Amniotic stem cell (primary cell): ENCODE results near the gene ARPC2.
"Not testable (repeated sequence)": the region's sequence is repeated elsewhere in the genome, so short reads cannot be mapped to it uniquely, and the experiment has no call there.

Source experiments
- DNase-seq: peaks from one replicate; lab custom pipeline; 2025; lab: John Stamatoyannopoulos, UW

ARPC2 gene

DNA sequence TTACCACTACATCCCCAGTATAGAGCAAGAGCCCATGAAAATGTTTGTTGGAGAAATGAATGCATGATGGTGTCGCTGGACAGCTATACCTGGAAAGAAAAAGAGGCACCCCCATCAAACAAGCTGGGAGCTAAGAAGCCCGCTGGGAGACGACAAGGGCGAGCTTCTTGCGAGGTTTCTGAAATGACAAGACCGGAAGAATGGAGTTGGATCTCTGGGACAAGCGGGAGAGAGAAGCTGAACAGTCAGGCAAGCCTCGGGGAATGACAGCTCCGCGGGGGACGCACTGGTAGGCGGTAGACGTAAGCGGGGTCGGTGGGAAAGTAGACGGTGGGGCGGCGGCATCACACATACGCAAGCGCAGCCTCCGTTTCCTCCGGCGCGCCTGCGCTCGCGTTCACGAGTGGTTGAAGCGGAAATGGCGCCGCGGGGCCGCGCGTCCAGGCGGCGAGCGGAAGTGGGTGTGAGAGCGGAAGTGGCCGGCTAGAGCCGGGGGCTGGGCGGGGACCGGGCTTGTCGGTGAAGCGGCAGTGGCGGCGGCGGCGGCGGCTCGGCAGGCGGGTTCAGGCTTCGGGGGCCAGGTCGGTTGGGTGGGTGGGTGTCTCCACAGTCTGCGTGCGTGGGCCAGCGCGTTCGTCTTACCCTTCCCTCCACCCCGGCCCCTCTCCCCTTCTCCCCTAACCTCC is at the start of gene ARPC2:
Gene ARPC2, plus strand, starts transcription at position 516 of the 686 bp plus-strand sequence. CDS start 282 bp downstream, outside the sequence.
- DNase-seq = peak; percentile 87

DNA sequence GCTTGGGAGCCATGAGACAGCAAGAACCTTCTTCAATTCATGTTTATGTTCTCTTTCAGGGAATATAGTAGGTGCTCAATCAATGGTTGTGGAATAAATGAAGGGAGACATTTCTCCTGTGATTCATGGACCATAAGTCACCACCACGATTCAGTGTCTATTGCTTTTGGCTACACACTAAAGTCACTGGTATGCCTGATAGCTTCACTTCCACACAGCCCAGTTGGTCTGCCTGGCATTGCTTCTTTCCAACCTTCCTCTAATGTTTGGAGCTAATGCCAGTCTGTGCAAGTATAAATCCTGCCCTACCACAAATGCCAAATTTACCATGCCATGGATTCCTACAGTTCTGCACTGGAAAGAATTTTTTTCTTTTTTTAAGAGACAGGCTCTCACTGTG is 49.0 kb upstream of the ARPC2 start:
- DNase-seq = no peak

DNA sequence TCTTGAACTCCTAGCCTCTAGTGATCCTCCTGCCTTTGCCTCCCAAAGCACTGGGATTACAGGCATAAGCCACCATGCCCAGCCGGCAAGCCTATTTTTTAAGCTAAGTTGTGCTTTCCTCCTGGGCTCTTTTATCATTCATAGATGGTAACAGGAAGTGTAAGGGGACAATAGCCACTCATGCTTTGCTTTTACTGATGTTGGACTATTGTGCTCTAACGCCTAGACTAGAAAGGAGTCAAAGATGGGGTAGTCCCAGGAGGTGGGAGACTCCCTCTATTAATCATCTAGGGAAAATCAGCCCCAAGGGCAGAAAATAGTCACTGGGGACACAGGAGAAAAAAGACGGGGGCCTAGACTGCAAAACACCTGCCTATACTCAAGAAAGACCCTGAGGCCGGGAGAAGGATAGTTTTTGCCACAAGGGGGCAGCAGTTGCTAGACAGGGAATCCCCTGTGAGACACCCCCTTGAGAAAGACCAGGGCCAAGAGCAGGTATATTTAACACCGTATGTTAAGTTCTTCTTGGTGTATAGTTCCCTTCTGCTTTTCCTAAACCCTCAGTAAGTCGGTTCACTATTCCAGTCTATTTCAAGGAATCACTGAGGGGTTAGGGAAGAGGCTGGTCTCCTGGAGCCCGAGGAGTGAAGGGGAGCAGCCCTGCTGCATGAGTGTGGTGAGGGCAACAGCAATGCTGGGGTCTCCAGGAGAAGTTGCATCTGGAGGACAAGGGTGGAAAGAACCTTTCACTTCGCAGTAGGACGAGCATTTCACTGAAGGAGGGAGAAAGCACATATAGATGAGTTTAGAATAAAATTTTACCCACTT is 48.1 kb upstream of the ARPC2 start:
- DNase-seq = no peak

DNA sequence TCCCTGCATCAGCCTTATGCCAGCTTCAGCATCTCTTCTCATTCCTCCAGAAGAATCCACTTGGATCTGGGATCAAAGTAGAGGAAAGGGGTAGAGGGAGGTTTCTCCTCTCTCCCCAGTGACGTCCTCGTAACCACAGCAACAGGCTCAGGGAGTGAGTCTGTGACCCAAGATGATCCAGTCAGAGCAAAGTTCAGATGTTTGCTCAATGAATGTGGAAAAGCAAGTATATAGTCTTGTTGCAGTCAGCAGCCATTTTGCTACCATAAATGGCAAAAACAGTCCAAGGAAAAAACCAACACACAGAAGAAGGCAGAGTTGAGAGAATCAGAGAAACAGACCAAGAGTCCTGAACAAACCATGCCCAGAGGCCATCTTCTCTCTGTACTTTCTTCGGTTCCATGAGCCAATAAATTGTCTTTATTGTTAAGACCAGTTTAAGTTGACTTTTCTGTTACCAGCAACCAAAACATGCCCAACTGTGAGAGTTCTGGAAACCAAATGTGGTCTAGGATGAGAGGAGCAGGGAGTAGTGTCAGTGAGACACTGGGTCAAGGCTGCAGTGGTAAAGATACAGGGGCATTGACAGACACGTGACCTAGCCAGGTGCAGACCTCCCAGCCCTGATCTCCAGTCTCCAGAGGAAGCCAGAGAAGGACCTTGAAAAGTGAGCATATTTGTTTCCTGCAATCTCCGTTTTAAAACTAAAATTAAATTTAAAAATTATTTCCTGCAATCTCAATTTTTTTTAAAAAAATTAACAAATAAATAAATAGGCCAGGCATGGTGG is 47.0 kb upstream of the ARPC2 start:
- no peak for DNase-seq

DNA sequence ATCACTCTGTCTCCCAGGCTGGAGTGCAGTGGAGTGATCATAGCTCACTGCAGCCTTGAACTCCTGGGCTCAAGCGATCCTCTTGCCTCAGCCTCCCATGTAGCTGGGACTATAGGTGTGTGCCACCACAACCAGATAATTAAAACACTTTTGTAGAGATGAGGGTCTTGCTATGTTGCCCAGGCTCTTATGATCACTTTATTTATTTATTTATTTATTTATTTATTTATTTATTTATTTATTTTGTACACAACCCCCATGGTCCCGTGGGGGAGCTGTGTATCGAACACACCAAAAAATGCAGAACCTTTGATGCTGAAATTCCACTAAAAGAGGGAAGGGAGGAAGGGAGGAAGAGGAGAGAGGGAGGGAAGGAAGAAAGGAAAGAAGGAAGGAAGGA is 45.2 kb upstream of the ARPC2 start:
- DNase-seq = not testable (repeated sequence)

DNA sequence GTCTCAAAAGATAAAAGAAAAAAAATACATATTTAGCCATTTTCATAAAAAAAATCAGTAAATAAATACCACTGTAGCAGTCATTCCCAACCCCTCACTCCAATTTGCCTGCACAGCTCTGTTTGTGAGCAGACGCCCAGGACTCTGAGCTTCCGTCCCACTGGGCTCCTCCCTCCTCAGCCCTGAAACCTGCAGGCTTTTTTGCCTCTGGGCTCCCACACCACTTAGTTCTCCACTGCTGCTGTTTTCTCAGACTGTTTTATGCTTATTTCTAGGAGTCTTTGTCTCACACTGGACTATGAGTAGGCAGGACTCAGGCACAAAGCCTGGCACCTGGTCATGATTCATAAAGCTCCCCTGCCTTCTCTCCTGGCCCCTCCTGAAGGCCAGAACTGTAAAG is 44.1 kb upstream of the ARPC2 start:
- DNase-seq = no peak

DNA sequence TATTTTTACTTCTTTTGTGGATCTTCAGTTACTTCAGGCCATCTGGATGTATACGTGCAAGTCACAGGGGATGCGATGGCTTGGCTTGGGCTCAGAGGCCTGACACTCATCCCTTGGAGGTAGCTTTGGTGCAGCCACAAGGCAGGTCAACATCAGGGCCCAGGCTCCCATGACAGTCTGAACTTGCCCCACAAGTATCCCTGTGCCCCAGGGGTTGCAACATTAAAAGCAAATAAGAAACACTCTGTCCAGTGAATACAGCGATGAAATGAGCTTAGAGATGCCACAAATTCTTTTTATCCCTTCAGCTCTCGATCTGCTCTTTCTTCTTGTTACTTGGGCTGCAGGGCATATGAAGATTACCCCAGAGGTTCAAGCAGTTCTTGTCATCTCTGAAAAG is 37.2 kb upstream of the ARPC2 start:
- no peak for DNase-seq

DNA sequence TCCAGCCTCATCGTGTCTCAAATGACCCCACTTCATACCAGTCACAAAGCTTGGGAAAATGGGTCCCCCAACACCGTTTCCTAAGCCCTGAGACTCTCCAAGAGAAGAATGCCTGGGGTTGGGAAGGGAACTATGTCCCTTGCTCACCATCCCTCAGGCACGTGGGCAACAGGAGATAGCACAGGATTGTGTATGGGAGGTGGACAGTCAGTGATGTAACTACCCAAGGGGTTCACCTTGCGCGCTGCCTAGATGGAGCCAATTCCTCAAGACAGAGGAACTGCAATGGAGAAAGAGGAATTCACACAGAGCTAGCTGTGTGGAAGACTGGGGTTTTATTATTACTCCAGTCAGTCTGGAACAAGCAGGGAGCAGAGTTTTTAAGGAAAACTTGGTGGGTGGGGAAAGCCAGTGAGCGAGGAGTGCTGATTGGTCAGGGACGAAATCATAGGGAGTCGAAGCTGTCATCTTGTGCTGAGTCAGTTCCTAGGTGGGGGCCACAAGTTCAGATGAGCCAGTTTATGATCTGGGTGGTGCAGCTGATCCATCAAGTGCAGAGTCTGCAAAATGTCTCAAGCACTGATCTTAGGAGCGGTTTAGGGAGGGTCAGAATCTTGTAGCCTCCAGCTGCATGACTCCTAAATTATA is 36.4 kb upstream of the ARPC2 start:
- DNase-seq = no peak

DNA sequence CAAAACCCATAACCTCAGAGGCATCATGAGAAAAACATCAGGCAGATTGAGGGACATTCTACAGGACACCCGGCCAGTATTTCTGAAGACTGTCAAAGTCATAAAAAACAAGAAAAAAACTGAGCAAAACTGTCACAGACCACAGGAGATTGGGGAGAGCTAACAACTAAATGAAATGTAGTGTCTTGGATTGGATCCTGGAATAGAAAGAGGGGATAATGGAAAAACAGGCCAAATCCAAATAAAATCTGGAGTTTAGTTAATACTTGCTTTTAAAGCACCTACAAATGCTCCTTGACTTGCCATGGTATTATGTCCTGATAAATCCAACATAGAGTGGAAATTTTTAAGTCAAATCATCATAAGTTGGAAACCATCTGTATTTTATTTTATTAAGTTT is 32.7 kb upstream of the ARPC2 start:
- no peak for DNase-seq

DNA sequence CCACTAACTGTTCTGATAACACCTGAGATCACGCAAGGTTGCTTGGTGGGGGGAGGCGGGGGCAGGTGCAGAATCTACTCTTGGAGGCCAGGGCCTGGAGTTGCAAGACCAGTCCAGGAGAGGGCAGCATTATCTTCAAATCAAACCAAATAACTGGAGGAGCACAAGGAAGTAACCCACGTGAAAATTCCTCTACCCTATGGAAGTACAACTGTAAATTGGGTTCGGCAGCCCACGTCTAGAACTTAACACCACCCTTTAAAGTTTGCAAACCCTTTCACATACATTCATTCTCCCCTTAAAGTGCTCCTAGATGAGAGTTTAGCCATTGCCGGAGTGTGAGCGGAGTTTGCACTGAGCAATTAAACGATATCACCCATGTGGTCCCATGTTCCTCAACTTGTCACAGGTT is 30.6 kb upstream of the ARPC2 start:
- DNase-seq = peak; percentile 37

DNA sequence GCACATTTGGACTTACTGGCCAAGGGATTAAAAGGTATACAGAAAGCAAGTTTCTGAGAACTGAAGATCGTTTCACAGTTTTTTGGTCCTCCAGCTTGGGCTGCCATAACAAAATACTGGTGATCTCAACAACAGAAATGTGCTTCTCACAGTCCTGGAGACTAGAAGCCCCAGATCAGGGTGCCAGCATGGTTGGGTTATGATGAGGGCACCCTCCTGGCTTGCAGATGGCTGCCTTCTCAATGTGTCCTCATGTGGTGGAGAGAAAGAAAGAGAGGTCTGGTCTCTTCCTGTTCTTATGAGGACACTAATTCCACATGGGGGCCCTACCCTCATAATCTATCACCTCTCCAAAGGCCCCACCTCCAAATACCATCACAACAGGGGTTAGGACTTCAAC is 30.1 kb upstream of the ARPC2 start:
- DNase-seq = no peak

DNA sequence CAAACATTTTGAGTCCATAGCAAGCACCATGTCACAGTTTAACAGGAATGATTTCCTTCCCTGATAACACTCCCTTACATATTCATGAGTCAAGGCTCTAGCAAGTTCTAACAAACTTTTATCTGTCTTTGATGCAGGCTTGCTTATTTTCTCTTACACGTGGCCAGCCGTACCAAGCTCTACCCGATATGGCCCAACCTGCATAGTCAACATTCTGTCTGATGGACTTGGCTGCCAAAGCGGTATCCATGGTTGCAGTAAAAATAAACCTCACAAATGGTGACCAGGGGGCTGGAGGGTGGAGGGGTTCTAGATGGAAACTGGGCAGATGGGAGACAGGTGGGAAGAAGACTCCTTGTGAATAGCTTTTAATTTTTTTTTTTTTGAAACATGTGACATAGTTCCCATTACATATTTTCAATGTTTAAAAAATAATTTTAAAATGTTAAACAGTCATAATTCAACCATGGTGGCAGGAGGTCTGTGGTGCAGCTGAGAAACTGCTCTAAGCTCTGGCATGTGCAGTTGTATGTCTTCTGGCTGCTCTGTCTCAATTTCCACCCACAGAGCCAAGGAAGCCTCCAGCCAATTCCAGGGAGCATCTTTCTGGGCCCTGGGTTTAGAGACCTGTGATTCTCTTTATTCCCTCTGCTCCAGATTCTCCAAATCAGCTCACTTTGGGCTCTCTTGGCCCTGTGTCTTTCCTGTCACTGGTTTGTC is 29.5 kb upstream of the ARPC2 start:
- no peak for DNase-seq

DNA sequence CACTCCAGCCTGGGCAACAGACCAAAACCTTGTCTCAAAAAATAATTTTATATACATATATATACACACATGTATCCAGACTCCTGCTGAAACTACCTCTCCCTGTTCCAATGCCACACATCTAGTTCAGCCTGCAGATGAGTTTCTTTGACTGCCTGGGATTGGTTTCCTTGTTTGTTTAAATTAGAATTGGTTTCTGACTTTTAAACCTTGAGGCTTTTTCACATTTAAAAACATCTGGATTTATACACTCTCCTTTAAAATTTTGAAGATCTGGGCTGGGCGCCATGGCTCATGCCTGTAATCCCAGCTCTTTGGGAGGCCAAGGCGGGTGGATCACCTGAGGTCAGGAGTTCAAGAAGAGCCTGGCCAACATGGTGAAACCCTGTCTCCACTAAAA is 28.5 kb upstream of the ARPC2 start:
- no peak for DNase-seq

DNA sequence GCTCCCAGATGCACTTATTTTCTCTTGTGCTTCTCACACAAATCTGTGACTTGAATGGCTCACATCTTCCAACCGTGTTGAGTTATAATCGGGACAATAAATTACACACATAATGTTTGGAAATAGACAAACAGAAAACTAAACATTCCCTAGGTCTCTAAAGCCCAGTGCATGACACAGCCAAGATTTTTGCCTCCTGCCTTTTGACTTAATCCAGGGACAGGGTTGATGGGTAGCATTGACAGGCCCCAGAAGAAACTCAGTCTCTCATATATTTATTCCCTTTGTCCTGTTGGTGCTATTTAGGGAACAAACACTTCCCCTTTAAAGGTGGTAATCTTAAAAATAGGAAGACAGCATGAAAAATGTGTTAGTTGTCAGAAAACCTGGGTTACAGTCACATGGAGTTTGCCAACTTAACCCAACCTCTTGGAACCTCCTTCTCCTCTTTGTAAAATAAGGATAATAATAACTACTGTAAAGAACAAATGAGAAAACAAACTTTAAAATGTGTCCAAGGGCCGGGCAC is 24.0 kb upstream of the ARPC2 start:
- no peak for DNase-seq

DNA sequence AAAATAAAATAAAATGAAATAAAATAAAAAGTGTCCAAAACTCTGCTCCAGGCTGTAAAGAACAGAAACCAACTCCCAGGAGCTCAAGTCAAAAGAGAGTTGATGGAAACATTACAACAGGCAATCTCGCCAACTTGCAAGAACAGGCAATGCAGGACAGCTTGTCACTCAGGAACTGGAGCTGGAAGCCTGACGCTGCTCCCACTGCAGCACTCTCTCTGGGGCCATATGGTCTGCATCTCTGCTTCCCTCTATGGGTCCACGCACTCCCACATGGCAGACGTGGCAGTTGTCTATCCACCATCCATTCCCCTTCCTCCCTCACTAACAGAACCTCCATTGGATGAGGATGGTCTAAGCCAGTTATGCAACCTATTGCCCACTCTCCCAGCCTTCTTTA is 23.3 kb upstream of the ARPC2 start:
- no peak for DNase-seq

DNA sequence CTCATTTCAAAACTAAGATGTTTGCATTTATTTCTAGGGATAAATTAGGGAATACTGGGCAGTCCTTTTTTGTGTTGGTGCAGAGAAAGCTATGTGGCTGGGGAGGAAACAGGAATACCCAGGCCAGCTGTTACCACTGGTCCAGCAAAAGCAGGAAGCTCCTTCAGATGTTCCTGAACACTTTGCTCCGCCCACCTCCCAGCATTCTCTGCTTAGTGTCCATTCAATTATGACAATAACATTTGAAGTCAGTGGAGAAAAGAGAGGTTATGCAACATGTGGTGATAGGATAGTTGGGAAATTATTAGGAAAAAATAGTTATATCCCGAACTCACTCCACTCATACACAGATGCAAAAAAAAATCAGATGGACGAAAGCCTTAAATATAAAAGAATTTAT is 22.1 kb upstream of the ARPC2 start:
- DNase-seq = no peak

DNA sequence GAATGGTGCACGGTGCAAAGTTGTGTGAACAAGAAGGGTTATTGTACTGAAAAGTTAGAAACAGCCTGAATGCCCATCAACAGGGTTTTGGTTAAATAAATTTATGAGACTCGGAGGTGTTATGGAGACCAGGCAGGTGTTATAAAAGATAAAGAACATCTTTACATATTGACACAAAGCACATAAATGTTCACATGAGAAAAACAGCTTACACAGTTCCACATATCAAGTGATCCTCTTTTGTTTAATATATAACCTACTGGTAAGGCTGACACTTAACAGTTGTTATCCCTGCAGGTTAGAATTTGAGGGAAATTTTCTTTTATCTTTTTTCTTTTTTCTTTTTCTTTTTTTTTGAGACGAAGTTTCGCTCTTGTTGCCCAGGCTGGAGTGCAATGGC is 20.0 kb upstream of the ARPC2 start:
- no peak for DNase-seq

DNA sequence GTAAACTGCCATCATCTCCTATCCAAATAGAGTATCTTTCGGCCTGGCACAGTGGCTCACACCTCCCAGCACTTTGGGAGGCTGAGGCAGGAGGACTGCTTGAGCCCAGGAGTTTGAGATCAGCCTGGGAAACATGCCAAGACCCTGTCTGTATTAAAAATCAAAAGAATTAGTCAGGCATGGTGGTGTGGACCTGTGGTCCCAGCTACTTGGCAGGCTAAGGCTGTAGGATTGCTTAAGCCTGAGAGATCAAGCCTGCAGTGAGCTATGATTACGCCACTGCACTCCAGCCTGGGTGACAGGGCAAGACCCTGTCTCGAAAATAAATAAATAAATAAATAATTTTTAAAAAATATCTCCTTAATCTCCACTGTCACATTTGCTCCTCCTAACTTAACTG is 14.7 kb upstream of the ARPC2 start:
- no peak for DNase-seq

DNA sequence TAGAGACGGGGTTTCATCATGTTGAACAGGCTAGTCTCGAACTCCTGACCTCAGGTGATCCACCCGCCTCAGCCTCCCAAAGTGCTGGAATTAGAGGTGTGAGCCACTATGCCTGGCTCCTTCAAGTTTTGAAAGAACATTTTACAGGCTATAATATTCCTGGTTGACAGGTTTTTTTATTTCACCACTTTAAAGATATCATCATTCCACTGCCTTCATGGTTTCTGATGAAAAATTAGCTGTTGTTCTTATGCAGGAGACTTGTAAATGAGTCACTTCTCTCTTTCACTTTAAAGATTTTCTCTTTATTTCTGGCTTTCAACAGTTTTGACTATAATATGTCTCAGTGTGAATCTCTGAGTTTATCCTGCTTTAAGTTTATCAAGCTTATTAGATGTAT is 7.9 kb upstream of the ARPC2 start:
- DNase-seq = no peak

DNA sequence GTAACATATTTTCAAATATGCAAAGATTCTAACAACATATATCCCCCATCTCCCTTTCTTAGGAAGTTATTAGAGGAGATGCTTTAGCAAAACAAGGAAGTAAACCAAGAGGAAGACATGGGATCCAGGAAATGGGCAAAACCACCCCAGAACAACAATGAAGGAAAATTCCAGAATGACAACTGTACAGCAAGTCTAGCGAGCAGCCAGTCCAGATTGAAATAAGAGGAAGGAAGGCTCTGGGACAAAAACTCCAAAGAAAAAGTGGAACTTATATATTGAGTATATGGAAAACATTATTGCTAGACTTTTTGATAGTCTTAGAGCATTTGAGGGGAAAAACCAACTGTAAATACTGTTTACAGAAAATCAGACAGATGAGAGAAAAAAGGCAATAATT is 2.9 kb upstream of the ARPC2 start:
- no peak for DNase-seq

DNA sequence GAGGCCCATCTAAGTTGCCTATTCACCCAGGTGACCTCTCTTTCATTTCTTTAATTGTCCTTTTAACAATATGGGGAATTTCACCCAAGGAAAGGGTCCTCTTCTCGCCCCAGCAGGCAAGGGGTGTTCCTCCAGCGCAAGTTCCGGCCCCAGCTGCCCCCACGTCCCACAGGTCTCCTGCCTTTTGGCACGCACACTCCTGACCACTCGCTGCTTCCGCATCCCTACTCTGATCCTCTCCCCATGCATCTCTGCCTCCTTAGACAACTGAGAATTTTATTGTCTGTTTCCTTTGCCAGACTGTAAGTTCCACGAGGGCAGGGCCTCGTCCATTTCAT is 684 bp upstream of the ARPC2 start:
- no peak for DNase-seq
